Jurkat, Clone E6-1 (cell line): ENCODE results near the gene WWOX.

Source experiments
- DNase-seq: peaks from one replicate; pipeline ENCODE4 v3.0.0-alpha.2; 2011; ENCODE audit warnings: low read depth, low spot score
- H3K4me3 ChIP-seq: 2 replicates; pipeline ENCODE4 v1.5.1; 2011; ENCODE audit warnings: mild to moderate bottlenecking, low read length, control low read depth, moderate library complexity

The WWOX gene

DNA sequence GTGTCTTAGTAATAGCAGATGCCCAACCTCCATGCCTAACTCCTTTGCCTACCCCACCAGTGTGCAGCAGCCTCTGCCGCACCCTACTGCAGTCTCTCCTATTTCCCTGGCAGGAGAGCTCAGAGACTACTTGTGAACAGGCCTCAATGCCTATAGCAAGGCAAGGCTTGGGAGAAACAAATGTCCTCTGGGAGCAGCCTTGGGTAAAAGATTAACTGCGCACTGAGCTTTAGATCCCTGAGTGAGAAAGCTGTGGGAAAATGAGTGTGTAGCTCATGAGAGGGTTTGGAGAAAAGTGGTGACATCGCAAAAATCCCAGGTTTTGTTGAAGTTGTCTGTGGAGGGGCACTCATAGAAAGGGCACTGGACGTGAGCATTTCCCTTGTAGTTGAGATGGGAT, 335.8 kb downstream of the WWOX start:
- DNase-seq = no peak
- H3K4me3 ChIP-seq = no peak overlapping the region

DNA sequence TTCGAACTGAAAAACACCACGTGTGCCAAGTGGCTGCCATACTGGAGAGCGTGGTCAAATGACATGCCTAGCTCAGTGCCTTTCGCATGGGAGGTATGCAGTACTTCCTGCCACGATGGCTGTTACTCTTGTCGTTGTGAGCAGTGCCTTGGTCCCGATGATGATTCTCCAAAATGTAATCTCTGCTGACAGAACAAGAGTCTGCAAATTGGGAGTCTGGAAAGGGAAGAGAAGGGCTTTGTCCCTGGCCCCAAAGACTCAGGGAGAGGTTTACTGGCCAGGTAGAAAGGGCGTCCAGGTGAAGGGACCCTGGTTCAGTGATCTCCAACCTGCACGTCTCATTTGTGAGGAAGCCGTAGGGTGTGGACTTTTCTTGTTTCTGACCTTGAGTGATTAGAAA, 336.6 kb downstream of the WWOX start:
- no peak for DNase-seq
- no peak overlapping the region for H3K4me3 ChIP-seq

GRCh38 chr16:78436846-78437245, 337.4 kb downstream of the WWOX start:
- H3K4me3 ChIP-seq = no peak overlapping the region
- DNase-seq = no peak

- no peak overlapping the region for H3K4me3 ChIP-seq
- no peak for DNase-seq
Measured at GRCh38 chr16:78437352-78437968, 338.0 kb downstream of the WWOX start.

DNA sequence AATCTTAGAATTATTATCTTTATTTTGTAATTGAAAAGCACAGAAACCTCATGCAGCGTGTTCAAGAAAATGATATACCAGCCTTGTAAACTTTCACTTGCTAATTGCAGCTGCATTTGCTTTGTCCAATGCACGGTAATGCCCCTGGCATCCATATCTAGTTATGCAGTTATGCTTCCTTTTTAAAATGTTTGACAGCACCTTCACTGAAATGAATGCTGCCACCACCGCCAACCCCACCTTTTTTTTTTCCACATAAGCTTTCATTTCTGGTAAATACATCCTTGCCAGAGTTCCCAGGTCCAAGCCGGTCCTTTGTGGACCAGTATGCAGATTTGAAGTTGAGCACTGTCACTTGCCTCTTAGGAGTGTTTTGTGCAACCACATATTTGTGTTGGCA, 338.8 kb downstream of the WWOX start:
- DNase-seq = no peak
- no peak overlapping the region for H3K4me3 ChIP-seq

GRCh38 chr16:78438632-78439031, 339.2 kb downstream of the WWOX start:
- H3K4me3 ChIP-seq = no peak overlapping the region
- no peak for DNase-seq

GRCh38 chr16:78439646-78440045, 340.2 kb downstream of the WWOX start:
- H3K4me3 ChIP-seq = no peak overlapping the region
- no peak for DNase-seq

- no peak for DNase-seq
- no peak overlapping the region for H3K4me3 ChIP-seq
Measured at GRCh38 chr16:78441298-78441697, 341.8 kb downstream of the WWOX start.

GRCh38 chr16:78443542-78444364, 344.3 kb downstream of the WWOX start:
- DNase-seq = no peak
- no peak overlapping the region for H3K4me3 ChIP-seq

DNA sequence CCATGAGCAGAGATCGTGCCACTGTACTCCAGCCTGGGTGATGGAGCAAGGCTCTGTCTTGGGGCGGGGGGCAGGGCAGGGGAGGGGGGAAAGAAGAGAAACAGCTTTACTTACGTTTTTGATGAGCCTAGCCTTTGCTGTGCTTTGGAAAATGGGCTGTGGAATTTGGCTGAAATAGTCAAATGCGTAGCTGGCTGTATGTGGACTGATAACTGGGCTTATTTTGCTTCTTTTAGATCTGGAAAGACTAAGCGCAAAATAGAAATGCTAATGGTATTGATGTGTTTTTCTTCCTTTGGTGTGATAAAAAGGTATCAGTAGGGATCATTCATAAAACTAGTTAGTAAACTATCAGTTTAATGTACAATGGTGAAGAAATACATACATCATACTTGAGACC, 346.4 kb downstream of the WWOX start:
- no peak overlapping the region for H3K4me3 ChIP-seq

GRCh38 chr16:78446486-78446885, 347.0 kb downstream of the WWOX start:
- H3K4me3 ChIP-seq = no peak overlapping the region
- no peak for DNase-seq

More for the DNA sequence above, 346.4 kb downstream of the WWOX start:
- no peak for DNase-seq

DNA sequence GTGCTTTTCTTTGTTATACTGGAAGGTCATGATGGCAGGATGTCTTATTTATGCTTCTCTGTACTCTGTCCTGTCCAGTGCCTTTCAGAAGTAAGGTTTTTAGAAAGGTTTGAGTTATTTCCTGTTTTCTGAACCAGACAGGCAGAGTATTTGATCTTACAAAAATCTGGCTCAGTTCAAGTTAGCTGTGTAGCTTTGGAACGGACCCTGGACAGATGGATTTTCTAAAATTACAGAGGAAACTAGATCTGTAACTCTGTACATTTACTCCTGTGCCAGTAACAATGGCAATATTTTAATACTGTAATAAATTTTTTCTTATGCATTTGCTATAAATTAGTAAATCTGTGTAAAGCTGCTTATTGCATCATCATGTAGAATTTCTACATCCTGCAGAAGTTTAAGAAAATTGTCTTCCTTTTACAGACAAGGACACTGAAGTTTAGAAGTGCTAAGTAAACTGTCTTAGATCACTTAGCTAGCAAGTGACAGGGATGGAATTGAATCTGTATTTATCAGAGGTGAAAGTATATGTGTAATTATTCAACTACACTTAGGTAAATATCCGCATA, 347.6 kb downstream of the WWOX start:
- no peak overlapping the region for H3K4me3 ChIP-seq
- DNase-seq = no peak

GRCh38 chr16:78448658-78449271, 349.3 kb downstream of the WWOX start:
- H3K4me3 ChIP-seq = no peak overlapping the region
- DNase-seq = no peak

GRCh38 chr16:78450255-78450654, 350.8 kb downstream of the WWOX start:
- DNase-seq = no peak
- H3K4me3 ChIP-seq = no peak overlapping the region

GRCh38 chr16:78452025-78452555, 352.6 kb downstream of the WWOX start:
- no peak for DNase-seq
- no peak overlapping the region for H3K4me3 ChIP-seq

- H3K4me3 ChIP-seq = no peak overlapping the region
- no peak for DNase-seq
Measured at GRCh38 chr16:78455861-78456260, 356.4 kb downstream of the WWOX start.

DNA sequence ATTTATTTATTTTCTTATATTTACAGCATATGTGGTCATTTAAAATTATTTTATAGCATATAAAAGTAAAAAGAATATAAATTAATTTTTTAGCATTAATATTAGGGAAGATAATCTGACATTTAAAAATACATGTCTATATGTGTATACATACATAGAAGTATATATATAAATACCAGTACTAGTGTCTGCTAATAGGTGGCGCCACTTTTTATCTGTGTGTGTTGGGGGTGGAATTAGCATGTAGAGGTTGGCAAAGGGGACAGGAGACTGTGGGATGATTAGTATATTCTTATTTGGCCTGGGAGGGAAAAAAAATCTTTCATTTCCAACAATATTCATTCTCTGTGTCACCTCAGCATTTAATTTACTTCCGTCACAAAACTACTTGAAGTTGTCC, 359.1 kb downstream of the WWOX start:
- DNase-seq = no peak
- H3K4me3 ChIP-seq = no peak overlapping the region

DNA sequence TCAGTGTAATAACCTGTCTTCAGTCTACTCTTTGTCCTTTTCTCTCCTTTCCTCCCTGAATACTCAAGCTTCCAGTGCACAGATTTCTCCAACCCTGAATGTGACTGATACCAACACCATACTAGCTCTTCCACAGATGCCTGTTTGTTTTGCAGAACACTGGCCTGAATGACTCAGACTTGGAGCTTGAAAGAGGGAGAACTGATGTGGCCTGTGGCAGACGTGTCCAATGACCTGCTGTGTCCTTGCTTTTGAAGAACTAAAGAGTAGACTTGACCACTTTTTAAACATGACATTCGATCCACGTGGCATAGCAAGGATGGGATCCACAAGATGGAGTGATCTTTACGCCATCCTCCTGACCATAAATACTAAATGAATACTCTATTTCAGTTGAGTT, 361.0 kb downstream of the WWOX start:
- DNase-seq = no peak
- H3K4me3 ChIP-seq = no peak overlapping the region

GRCh38 chr16:78461087-78461486, 361.6 kb downstream of the WWOX start:
- DNase-seq = no peak

More at GRCh38 chr16:78461087-78461486, 361.6 kb downstream of the WWOX start:
- no peak overlapping the region for H3K4me3 ChIP-seq
